Astrocyte (in vitro differentiated cells and primary cell): ENCODE results near the gene ZNF490. TPM values are rescaled to one million over a fixed set of nuclear protein-coding genes. Genes with fewer than 3 reads are reported as not detected.

ENCODE experiments used
- DNase-seq: peaks from one replicate; pipeline ENCODE4 v3.0.0-alpha.2; 2010; ENCODE audit warnings: low read depth
- FAIRE-seq: peaks from 2 replicates; lab custom pipeline; 2011; peaks lifted over from hg19 to GRCh38; lab: Jason Lieb, UNC
- H2AFZ ChIP-seq: 2 replicates; pipeline ENCODE4 v1.6.0; 2012; ENCODE audit warnings: low read depth, low read length, inconsistent platforms
- H3K27ac ChIP-seq: 2 replicates; pipeline ENCODE4 v1.5.1; 2011; ENCODE audit warnings: low read depth, low read length, inconsistent platforms
- H3K27me3 ChIP-seq: 2 replicates; pipeline ENCODE4 v1.6.0; 2011; ENCODE audit warnings: low read length, inconsistent platforms; ENCODE audit not compliant: insufficient read depth
- H3K36me3 ChIP-seq: 2 replicates; pipeline ENCODE4 v1.5.1; 2011; ENCODE audit warnings: low read length, inconsistent platforms; ENCODE audit not compliant: insufficient read depth
- H3K4me1 ChIP-seq: 2 replicates; pipeline ENCODE4 v1.5.1; 2011; ENCODE audit warnings: low read length, inconsistent platforms; ENCODE audit not compliant: insufficient read depth
- H3K4me2 ChIP-seq: 2 replicates; pipeline ENCODE4 v1.6.0; 2012; ENCODE audit warnings: low read length, inconsistent platforms
- H3K4me3 ChIP-seq: 2 replicates; pipeline ENCODE4 v1.5.1; 2011; ENCODE audit warnings: low read depth, mild to moderate bottlenecking, low read length, inconsistent platforms; ENCODE audit not compliant: insufficient read depth
- H3K79me2 ChIP-seq: 2 replicates; pipeline ENCODE4 v1.6.0; 2012; ENCODE audit warnings: mild to moderate bottlenecking, low read length, inconsistent platforms; ENCODE audit not compliant: insufficient read depth
- H3K9ac ChIP-seq: 2 replicates; pipeline ENCODE4 v1.6.0; 2012; ENCODE audit warnings: mild to moderate bottlenecking, low read length, inconsistent platforms
- H3K9me3 ChIP-seq: 2 replicates; pipeline ENCODE4 v1.5.1; 2012; ENCODE audit warnings: low read depth, mild to moderate bottlenecking, low read length, inconsistent platforms; ENCODE audit not compliant: insufficient read depth
- H4K20me1 ChIP-seq: 2 replicates; pipeline ENCODE4 v1.6.0; 2012; ENCODE audit warnings: low read length, inconsistent platforms; ENCODE audit not compliant: insufficient read depth
- H3K27ac Mint-ChIP-seq: one replicate; pipeline ENCODE4 v1.8.0; 2021; ENCODE audit warnings: mild to moderate bottlenecking, mixed read lengths; ENCODE audit not compliant: unreplicated experiment
- H3K27me3 Mint-ChIP-seq: one replicate; pipeline ENCODE4 v1.8.0; 2021; ENCODE audit warnings: low read depth, mixed read lengths; ENCODE audit not compliant: unreplicated experiment
- H3K36me3 Mint-ChIP-seq: one replicate; pipeline ENCODE4 v1.8.0; 2021; ENCODE audit warnings: low read depth, mixed read lengths; ENCODE audit not compliant: unreplicated experiment
- H3K4me1 Mint-ChIP-seq: one replicate; pipeline ENCODE4 v1.8.0; 2021; ENCODE audit warnings: low read depth, mixed read lengths; ENCODE audit not compliant: unreplicated experiment
- H3K4me3 Mint-ChIP-seq: one replicate; pipeline ENCODE4 v1.8.0; 2021; ENCODE audit warnings: mild to moderate bottlenecking, moderate library complexity, mixed read lengths; ENCODE audit not compliant: unreplicated experiment
- H3K9me3 Mint-ChIP-seq: one replicate; pipeline ENCODE4 v1.8.0; 2021; ENCODE audit warnings: mild to moderate bottlenecking, mixed read lengths; ENCODE audit not compliant: unreplicated experiment
- CTCF ChIP-seq: IDR thresholded peaks from 2 replicates; pipeline ENCODE4 v1.5.1; 2011; ENCODE audit warnings: low read depth, mild to moderate bottlenecking, inconsistent platforms, low read length, moderate library complexity; ENCODE audit not compliant: insufficient read depth
- EZH2 ChIP-seq: IDR thresholded peaks from 2 replicates; pipeline ENCODE4 v1.6.1; 2012; ENCODE audit warnings: mild to moderate bottlenecking, low read length, inconsistent platforms; ENCODE audit not compliant: insufficient read depth
- total RNA-seq: library from RNA; stranded (reverse); gene quantifications from 2 replicates; pipeline ENCODE4 v1.2.1, GENCODE V29; 2021

The ZNF490 gene
- total RNA-seq, 1 donor from 2014 or later: 12.5 TPM

- peak overlapping the region; percentile 69 for H2AFZ ChIP-seq
- Mint-ChIP-seq H3K27ac (no peak overlapping the region), H3K27me3 (peaks cover 17% of the 10 kb centered on the region), H3K9me3 (peaks cover 6% of the 10 kb centered on the region), H3K4me3 (no peak overlapping the region), H3K36me3 (no peaks in the 10 kb centered on the region), H3K4me1 (peaks cover 2% of the 10 kb centered on the region)
- H3K4me2 ChIP-seq: peak overlapping the region; percentile 41
- no peaks in the 10 kb centered on the region for H3K79me2 ChIP-seq
- no peak overlapping the region for H3K4me3 ChIP-seq
- TF ChIP-seq CTCF (peak; percentile 93), EZH2 (no peak)
- H3K27ac ChIP-seq: no peak overlapping the region
- DNase-seq (peak; percentile 64), FAIRE-seq (peak; percentile 82)
- H3K4me1 ChIP-seq: peaks cover 4% of the 10 kb centered on the region
- H3K9ac ChIP-seq: no peak overlapping the region
- no peaks in the 10 kb centered on the region for H3K36me3 ChIP-seq
- no peaks in the 10 kb centered on the region for H3K9me3 ChIP-seq
- H4K20me1 ChIP-seq: no peaks in the 10 kb centered on the region
- no peaks in the 10 kb centered on the region for H3K27me3 ChIP-seq
Observed at GRCh38 chr19:12564016-12564664, 46.5 kb downstream of the ZNF490 start.

- H3K4me1 Mint-ChIP-seq: no peaks in the 10 kb centered on the region
- Histone ChIP-seq H3K9me3 (no peaks in the 10 kb centered on the region), H3K4me2 (no peak overlapping the region), H3K27ac (no peak overlapping the region), H4K20me1 (no peaks in the 10 kb centered on the region), H3K36me3 (no peaks in the 10 kb centered on the region), H3K4me3 (no peak overlapping the region), H2AFZ (no peak overlapping the region), H3K9ac (no peak overlapping the region), H3K27me3 (no peaks in the 10 kb centered on the region), H3K79me2 (peaks cover 6% of the 10 kb centered on the region), H3K4me1 (peaks cover 5% of the 10 kb centered on the region)
- H3K9me3 Mint-ChIP-seq: peaks cover 4% of the 10 kb centered on the region
- DNase-seq (no peak), FAIRE-seq (no peak)
- H3K4me3 Mint-ChIP-seq: no peak overlapping the region
- no peaks in the 10 kb centered on the region for H3K36me3 Mint-ChIP-seq
- TF ChIP-seq EZH2 (no peak), CTCF (no peak)
- H3K27ac Mint-ChIP-seq: no peak overlapping the region
- peaks cover 10% of the 10 kb centered on the region for H3K27me3 Mint-ChIP-seq
Observed at GRCh38 chr19:12555456-12555930, 55.1 kb downstream of the ZNF490 start.

- TF ChIP-seq CTCF: no peak
- no peak for TF ChIP-seq EZH2
- H3K36me3 ChIP-seq: no peaks in the 10 kb centered on the region
- H3K4me1 ChIP-seq: peaks cover 5% of the 10 kb centered on the region
- H3K4me1 Mint-ChIP-seq: peaks cover 7% of the 10 kb centered on the region
- H2AFZ ChIP-seq: peak within 1 kb of the TSS; percentile 95
- no peaks in the 10 kb centered on the region for H3K27me3 Mint-ChIP-seq
- H3K27ac Mint-ChIP-seq: peak within 1 kb of the TSS; percentile 93
- FAIRE-seq (no peak), DNase-seq (peak; percentile 98)
- peak within 1 kb of the TSS; percentile 81 for H3K4me3 ChIP-seq
- peak within 1 kb of the TSS; percentile 88 for H3K4me3 Mint-ChIP-seq
- peaks cover 3% of the 10 kb centered on the region for H3K9me3 Mint-ChIP-seq
- H3K9me3 ChIP-seq: no peaks in the 10 kb centered on the region
- H4K20me1 ChIP-seq: peaks cover 6% of the 10 kb centered on the region
- H3K79me2 ChIP-seq: peaks cover 44% of the 10 kb centered on the region
- H3K9ac ChIP-seq: peak within 1 kb of the TSS; percentile 92
- H3K36me3 Mint-ChIP-seq: peaks cover 25% of the 10 kb centered on the region
- peak within 1 kb of the TSS; percentile 86 for H3K27ac ChIP-seq
- H3K4me2 ChIP-seq: peak within 1 kb of the TSS; percentile 94
- no peaks in the 10 kb centered on the region for H3K27me3 ChIP-seq
Observed at GRCh38 chr19:12551060-12551832, 59.4 kb downstream of the ZNF490 start, which contains the start of gene ZNF564. Gene ZNF564, minus strand, starts transcription at chr19:12551482. Its CDS starts 150 bp downstream, at chr19:12551332.
